ENCODE results near the gene SPNS3.
A peak's percentile ranks its signal among the peaks of the same experiment; 100 is the strongest.

The SPNS3 gene

DNA sequence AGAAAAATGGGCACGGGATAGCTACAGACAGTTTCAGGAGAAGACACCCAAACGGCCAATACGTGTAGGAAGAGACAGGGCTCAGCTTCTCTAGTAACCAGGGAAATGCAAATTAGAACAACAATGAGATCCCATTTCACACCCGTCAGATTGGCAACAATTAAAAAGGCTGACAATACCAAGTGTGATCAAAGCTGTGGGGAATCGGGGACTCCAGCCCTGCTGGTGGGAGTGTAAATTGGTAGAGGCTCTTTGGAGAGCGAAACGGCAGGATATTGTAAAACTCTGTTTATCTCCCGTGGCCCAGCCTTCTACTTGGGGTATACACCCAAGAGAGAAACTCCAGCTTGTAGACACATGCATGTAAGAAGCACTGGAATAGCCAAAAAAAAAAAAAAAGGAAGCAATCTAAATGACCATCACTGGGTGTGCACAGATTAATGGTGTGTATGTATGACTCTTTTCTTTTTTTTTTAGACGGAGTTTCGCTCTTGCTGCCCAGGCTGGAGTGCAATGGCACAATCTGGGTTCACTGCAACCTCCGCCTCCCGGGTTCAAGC is 93.9 kb downstream of the SPNS3 start:
- Histone ChIP-seq H3K9ac (ENCODE audit: low read depth in 1 of 2, low read length in 2 of 2) (no peak overlapping the region), H3K4me3 (ENCODE audit: low read depth in 1 of 2, low read length in 2 of 2) (no peak overlapping the region), H3K27me3 (ENCODE audit: control insufficient read depth in 1 of 2, insufficient read depth in 2 of 2, low read length in 2 of 2) (no peaks in the 10 kb centered on the region), H3K27ac (ENCODE audit: low read depth, low read length) (no peak overlapping the region), H3K9me3 (ENCODE audit: control insufficient read depth in 1 of 2, low read length in 2 of 2) (no peaks in the 10 kb centered on the region), H3K4me1 (ENCODE audit: control insufficient read depth in 1 of 2, insufficient read depth in 2 of 2, low read length in 2 of 2) (no peaks in the 10 kb centered on the region), H3K36me3 (ENCODE audit: control insufficient read depth in 1 of 2, insufficient read depth in 2 of 2, low read length in 2 of 2) (peaks cover 4 to 7% of the 10 kb centered on the region in 2 donors)

DNA sequence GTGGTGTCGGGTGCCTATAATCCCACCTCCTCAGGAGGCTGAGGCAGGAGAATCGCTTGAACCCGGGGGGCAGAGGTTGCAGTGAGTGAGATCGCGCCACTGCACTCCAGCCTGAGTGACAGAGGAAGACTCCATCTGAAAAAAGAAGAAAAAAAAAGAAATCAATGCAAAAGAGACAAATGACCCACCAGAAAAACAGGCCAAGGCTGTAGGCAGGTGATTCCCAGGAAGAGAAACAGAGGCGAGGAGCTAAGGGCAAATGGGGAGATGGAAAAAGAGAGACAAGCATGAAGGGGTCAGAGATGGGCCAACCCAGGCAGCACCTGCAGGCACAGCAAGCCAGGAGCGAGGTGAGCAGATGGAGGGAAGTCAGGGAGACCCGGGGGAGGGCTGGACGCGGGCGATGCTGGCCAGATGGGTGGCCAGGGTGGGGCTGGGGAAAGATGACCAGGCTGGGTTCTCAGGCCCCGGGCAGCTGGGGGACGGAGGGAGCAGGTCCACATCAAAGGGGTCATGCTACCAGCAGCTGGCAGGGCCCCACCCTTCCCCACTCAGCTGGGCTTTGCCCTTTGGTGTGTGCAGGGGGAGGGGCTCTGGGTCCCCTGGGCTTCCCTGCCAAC is 95.9 kb downstream of the SPNS3 start:
- Histone ChIP-seq H3K4me1 (ENCODE audit: control insufficient read depth in 1 of 2, insufficient read depth in 2 of 2, low read length in 2 of 2) (peaks cover 6 to 14% of the 10 kb centered on the region in 2 donors), H3K4me3 (ENCODE audit: low read depth in 1 of 2, low read length in 2 of 2) (no peak overlapping the region), H3K27ac (ENCODE audit: low read depth, low read length) (no peak overlapping the region), H3K36me3 (ENCODE audit: control insufficient read depth in 1 of 2, insufficient read depth in 2 of 2, low read length in 2 of 2) (peaks cover 4 to 8% of the 10 kb centered on the region in 2 donors), H3K27me3 (ENCODE audit: control insufficient read depth in 1 of 2, insufficient read depth in 2 of 2, low read length in 2 of 2) (no peaks in the 10 kb centered on the region), H3K9me3 (ENCODE audit: control insufficient read depth in 1 of 2, low read length in 2 of 2) (no peaks in the 10 kb centered on the region), H3K9ac (ENCODE audit: low read depth in 1 of 2, low read length in 2 of 2) (no peak overlapping the region)

DNA sequence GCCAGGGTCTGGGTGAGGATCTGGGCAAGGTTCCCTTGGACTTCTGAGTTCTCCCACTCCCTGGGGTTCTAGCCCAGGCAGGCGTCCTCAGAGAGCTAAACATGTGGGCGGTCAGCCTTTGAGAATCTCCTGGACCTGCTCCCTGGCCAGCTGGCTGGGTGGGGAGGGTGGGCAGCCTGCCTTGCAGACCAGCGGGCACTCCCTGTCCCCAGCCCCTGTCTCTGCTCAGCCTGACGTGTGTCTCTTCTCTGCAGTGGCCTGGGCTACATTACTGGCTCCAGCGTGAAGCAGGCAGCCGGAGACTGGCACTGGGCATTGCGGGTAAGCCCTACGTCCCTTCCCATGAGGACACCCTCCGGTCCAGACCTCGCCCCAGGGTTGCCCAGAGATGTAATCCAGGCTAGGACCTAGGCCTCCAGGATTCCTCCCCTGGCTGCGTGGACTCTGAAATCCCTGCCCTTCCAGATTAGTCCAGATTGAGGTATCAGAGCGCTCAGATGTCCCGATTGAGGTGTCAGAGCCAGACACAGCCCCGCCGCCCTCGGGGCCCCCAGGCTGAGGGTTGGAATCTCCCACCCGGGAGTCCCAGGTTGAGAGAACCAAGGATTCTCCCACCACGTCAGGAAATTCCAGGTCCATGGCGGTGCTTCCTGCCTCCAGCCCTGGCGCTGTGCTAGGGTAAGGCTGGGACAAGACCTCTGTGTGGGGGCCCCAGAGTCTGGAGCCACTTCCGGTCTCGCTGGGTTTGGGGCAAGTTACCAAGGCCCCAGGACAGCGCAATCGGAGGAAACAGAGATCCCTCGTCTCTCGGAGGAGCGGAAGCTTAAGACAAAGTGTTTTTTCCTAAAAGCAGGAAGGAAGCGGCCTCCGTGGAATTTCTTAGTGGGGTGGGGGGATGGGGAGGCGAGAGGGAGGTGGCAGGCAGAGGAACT is 97.3 kb downstream of the SPNS3 start:
- no peak overlapping the region for H3K4me3 ChIP-seq (ENCODE audit: low read depth in 1 of 2, low read length in 2 of 2)
- H3K9ac ChIP-seq (ENCODE audit: low read depth in 1 of 2, low read length in 2 of 2): no peak overlapping the region
- no peak overlapping the region for H3K27ac ChIP-seq (ENCODE audit: low read depth, low read length)
- no peaks in the 10 kb centered on the region for H3K27me3 ChIP-seq (ENCODE audit: control insufficient read depth in 1 of 2, insufficient read depth in 2 of 2, low read length in 2 of 2)
- peaks cover under 1 to 8% of the 10 kb centered on the region in 2 donors for H3K36me3 ChIP-seq (ENCODE audit: control insufficient read depth in 1 of 2, insufficient read depth in 2 of 2, low read length in 2 of 2)
- H3K9me3 ChIP-seq (ENCODE audit: control insufficient read depth in 1 of 2, low read length in 2 of 2): no peaks in the 10 kb centered on the region
- H3K4me1 ChIP-seq (ENCODE audit: control insufficient read depth in 1 of 2, insufficient read depth in 2 of 2, low read length in 2 of 2): peaks cover 6 to 14% of the 10 kb centered on the region in 2 donors

DNA sequence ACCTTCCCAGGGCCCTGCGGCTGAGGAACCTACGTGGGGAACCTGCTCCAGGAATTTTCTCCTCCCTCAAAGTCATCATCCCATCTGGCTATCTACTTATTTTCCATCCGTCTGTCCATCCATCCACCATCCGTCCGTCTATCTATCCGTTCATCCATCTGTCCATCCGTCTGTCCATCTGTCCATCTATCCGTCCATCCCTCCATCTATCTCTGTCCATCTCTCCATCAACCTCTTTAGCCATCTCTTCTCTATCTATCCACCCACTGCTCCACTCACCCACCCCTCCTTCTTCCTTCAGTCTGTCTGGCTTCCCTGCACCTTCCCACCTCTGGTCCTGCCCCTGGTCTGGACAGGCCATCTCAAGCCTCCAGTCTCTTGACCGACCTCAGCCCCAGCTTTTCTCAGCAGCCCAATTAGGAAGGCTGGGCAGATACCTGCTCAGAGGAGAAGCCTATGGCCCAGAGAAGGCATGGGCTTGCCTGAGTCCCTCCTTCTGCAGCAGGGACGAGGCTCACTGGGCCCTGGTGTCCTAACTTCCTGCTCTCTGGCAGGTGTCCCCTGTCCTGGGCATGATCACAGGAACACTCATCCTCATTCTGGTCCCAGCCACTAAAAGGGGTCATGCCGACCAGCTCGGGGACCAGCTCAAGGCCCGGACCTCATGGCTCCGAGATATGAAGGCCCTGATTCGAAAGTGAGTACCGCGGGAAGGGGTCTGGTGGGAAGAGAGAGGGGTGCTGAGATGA is 98.4 kb downstream of the SPNS3 start:
- Histone ChIP-seq H3K27ac (ENCODE audit: low read depth, low read length) (no peak overlapping the region), H3K9ac (ENCODE audit: low read depth in 1 of 2, low read length in 2 of 2) (no peak overlapping the region), H3K4me1 (ENCODE audit: control insufficient read depth in 1 of 2, insufficient read depth in 2 of 2, low read length in 2 of 2) (peaks cover 14 to 22% of the 10 kb centered on the region in 2 donors), H3K36me3 (ENCODE audit: control insufficient read depth in 1 of 2, insufficient read depth in 2 of 2, low read length in 2 of 2) (peaks cover 0 to 8% of the 10 kb centered on the region in 2 donors), H3K4me3 (ENCODE audit: low read depth in 1 of 2, low read length in 2 of 2) (no peak overlapping the region), H3K9me3 (ENCODE audit: control insufficient read depth in 1 of 2, low read length in 2 of 2) (no peaks in the 10 kb centered on the region), H3K27me3 (ENCODE audit: control insufficient read depth in 1 of 2, insufficient read depth in 2 of 2, low read length in 2 of 2) (no peaks in the 10 kb centered on the region)

DNA sequence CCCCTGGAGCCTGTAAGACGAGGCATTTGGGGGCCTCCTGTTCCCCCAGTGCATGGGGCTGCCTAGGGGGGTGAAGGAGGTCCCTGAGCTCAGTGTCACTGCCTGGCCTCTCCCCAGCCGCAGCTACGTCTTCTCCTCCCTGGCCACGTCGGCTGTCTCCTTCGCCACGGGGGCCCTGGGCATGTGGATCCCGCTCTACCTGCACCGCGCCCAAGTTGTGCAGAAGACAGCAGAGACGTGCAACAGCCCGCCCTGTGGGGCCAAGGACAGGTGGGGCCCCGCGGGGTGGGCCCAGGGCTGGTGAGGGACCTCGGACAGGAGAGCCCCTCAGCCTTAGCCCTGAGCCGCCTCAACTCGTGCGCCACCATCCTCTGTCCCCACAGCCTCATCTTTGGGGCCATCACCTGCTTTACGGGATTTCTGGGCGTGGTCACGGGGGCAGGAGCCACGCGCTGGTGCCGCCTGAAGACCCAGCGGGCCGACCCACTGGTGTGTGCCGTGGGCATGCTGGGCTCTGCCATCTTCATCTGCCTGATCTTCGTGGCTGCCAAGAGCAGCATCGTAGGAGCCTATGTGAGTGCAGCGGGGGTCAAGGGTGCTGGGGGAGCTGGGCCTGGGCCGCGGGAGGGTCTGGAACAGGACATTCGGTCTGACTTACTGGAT is 99.3 kb downstream of the SPNS3 start:
- Histone ChIP-seq H3K9me3 (ENCODE audit: control insufficient read depth in 1 of 2, low read length in 2 of 2) (no peaks in the 10 kb centered on the region), H3K4me3 (ENCODE audit: low read depth in 1 of 2, low read length in 2 of 2) (no peak overlapping the region), H3K9ac (ENCODE audit: low read depth in 1 of 2, low read length in 2 of 2) (no peak overlapping the region), H3K27me3 (ENCODE audit: control insufficient read depth in 1 of 2, insufficient read depth in 2 of 2, low read length in 2 of 2) (no peaks in the 10 kb centered on the region), H3K36me3 (ENCODE audit: control insufficient read depth in 1 of 2, insufficient read depth in 2 of 2, low read length in 2 of 2) (peaks cover 0 to 14% of the 10 kb centered on the region in 2 donors), H3K27ac (ENCODE audit: low read depth, low read length) (no peak overlapping the region), H3K4me1 (ENCODE audit: control insufficient read depth in 1 of 2, insufficient read depth in 2 of 2, low read length in 2 of 2) (peaks cover 14 to 23% of the 10 kb centered on the region in 2 donors)

DNA sequence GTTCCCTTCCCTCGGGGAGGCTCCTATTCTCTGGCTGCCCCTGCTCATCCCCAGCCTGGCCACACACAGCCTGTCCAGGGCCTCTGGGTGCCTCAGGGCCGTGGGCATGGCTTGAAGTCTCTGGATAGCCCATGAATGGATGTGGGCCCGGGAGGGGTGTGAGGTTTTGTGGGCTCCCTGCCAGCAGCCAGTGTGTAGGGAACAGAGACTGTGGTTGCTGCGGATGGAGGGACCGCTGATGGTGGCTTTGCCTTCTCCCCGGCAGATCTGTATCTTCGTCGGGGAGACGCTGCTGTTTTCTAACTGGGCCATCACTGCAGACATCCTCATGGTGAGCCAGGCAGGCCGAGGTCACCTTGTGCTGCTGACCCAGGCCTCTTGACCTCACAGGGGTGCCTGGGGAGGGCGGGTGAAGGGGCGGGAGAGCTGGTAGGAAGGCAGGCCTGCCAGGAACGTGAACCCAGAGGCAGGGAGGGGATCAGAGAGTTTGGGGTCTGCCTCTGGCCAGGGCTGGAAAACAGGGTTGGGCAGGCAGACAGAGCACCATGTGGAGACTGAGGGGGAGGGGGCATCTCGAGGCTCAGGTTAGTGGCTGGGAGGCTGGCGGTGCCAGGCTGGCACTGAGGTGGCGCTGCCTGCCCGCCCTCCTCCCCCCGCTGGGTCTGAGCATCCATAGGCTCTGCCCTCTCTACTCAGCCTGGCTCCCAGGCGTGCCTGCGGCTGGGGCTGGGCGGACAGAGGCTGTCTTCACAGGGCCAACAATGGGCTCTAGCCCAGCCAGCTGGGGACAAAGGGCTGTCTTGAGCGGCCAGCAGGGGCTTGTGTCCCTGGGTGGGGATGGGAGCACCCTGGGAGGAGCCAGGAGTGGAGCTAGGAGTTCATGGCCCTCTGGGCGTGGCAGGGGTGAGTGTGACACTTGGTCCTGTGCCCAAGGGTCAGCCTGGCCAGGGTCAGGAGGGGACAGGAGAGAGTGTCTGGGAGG is 100.1 kb downstream of the SPNS3 start:
- H3K9ac ChIP-seq (ENCODE audit: low read depth in 1 of 2, low read length in 2 of 2): no peak overlapping the region

DNA sequence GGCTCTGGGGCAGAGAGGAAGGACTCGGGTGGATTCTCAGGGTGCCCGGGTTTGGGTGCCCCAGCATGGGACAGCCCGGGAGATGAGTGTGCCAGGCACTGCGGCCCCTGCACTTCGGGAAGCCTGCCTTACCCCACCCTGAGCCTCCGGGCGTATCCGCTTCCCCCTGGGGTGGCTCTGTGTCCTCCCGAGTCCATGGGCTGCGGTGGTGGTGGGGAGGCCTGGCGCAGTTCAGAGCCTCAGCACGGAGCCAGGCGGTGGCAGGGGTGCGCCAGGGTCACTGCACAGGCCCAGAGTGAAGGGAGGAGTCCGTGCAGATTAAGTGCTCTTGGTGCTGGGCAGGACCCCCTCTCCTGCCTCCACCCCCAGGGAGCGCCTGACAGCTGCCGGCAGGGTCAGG is 100.8 kb downstream of the SPNS3 start:
- Histone ChIP-seq H3K4me1 (ENCODE audit: control insufficient read depth in 1 of 2, insufficient read depth in 2 of 2, low read length in 2 of 2) (peaks cover 14 to 23% of the 10 kb centered on the region in 2 donors), H3K27ac (ENCODE audit: low read depth, low read length) (no peak overlapping the region), H3K27me3 (ENCODE audit: control insufficient read depth in 1 of 2, insufficient read depth in 2 of 2, low read length in 2 of 2) (no peaks in the 10 kb centered on the region), H3K9me3 (ENCODE audit: control insufficient read depth in 1 of 2, low read length in 2 of 2) (no peaks in the 10 kb centered on the region), H3K36me3 (ENCODE audit: control insufficient read depth in 1 of 2, insufficient read depth in 2 of 2, low read length in 2 of 2) (peaks cover 0 to 28% of the 10 kb centered on the region in 2 donors), H3K9ac (ENCODE audit: low read depth in 1 of 2, low read length in 2 of 2) (no peak overlapping the region), H3K4me3 (ENCODE audit: low read depth in 1 of 2, low read length in 2 of 2) (no peak overlapping the region)

More for the DNA sequence above, 100.1 kb downstream of the SPNS3 start:
- Histone ChIP-seq H3K27me3 (ENCODE audit: control insufficient read depth in 1 of 2, insufficient read depth in 2 of 2, low read length in 2 of 2) (no peaks in the 10 kb centered on the region), H3K9me3 (ENCODE audit: control insufficient read depth in 1 of 2, low read length in 2 of 2) (no peaks in the 10 kb centered on the region), H3K4me3 (ENCODE audit: low read depth in 1 of 2, low read length in 2 of 2) (no peak overlapping the region), H3K36me3 (ENCODE audit: control insufficient read depth in 1 of 2, insufficient read depth in 2 of 2, low read length in 2 of 2) (peaks cover 0 to 22% of the 10 kb centered on the region in 2 donors), H3K4me1 (ENCODE audit: control insufficient read depth in 1 of 2, insufficient read depth in 2 of 2, low read length in 2 of 2) (peaks cover 14 to 23% of the 10 kb centered on the region in 2 donors), H3K27ac (ENCODE audit: low read depth, low read length) (peak overlapping the region; percentile 3)

DNA sequence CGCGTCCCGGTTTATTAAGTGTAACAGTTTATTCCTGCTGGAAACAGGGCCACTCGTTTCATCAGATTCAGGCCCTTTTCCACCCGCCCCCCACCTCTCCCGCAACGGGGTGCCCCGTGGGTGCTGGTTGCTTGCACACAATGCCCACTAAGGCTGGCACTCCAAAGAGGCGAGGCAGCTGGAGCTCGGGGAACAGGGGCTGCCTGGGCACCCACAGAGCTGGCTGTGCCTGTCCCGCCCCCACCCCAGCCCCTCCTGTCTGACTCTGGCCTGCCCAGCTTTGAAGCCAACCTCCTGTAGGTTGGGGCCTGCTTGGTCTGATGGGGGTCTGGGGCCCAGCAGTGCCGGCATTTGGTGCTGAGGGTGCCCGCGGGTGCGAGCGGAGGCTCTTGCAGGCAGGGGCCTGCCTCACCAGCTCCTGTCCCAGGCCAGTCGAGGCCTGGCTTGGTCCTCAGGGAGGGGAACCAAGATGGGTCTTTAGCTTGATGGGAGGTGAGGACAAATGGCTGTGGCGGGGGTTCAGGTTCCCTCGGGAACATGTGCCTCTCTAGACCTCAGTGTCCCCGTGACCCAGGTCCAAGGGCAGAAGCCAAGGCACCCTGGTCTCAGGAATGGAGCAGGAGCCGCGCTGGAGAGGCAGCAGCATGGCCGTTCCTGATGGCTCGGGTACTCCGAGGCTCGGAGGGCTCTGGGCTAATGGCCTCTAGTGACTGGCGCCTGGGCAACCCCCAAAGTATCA is 101.4 kb downstream of the SPNS3 start:
- H3K4me1 ChIP-seq (ENCODE audit: control insufficient read depth in 1 of 2, insufficient read depth in 2 of 2, low read length in 2 of 2): peaks cover 14 to 27% of the 10 kb centered on the region in 2 donors
- no peak overlapping the region for H3K4me3 ChIP-seq (ENCODE audit: low read depth in 1 of 2, low read length in 2 of 2)
- H3K9ac ChIP-seq (ENCODE audit: low read depth in 1 of 2, low read length in 2 of 2): no peak overlapping the region
- H3K9me3 ChIP-seq (ENCODE audit: control insufficient read depth in 1 of 2, low read length in 2 of 2): no peaks in the 10 kb centered on the region
- H3K27ac ChIP-seq (ENCODE audit: low read depth, low read length): peak overlapping the region; percentile 3
- no peaks in the 10 kb centered on the region for H3K27me3 ChIP-seq (ENCODE audit: control insufficient read depth in 1 of 2, insufficient read depth in 2 of 2, low read length in 2 of 2)
- H3K36me3 ChIP-seq (ENCODE audit: control insufficient read depth in 1 of 2, insufficient read depth in 2 of 2, low read length in 2 of 2): peaks cover 0 to 34% of the 10 kb centered on the region in 2 donors
